DND-41 (cell line): Measurements from ENCODE around the gene SAP30L.

Experiments used
- ATAC-seq: fragments of 200-7000 bp; cut with Tn5 transposase; 3 replicates; pipeline ENCODE4 v1.9.1; 2021; ENCODE audit warnings: low read depth; ENCODE audit not compliant: insufficient read depth
- DNase-seq: peaks from one replicate; pipeline ENCODE4 v3.0.0-alpha.2; 2020
- H2AFZ ChIP-seq: 2 replicates; pipeline ENCODE4 v1.6.0; 2012; ENCODE audit warnings: low read depth, low read length
- H3K27ac ChIP-seq: 2 replicates; pipeline ENCODE4 v1.5.1; 2012; ENCODE audit warnings: low read length, inconsistent platforms
- H3K27me3 ChIP-seq: fragments of 200-600 bp; sonication (generic); 2 replicates; pipeline ENCODE4 v1.6.0; 2012; ENCODE audit warnings: low read length, mild to moderate bottlenecking, inconsistent platforms; ENCODE audit not compliant: insufficient read depth, poor library complexity
- H3K36me3 ChIP-seq: 2 replicates; pipeline ENCODE4 v1.5.1; 2012; ENCODE audit warnings: low read length, inconsistent platforms; ENCODE audit not compliant: insufficient read depth
- H3K4me1 ChIP-seq: 2 replicates; pipeline ENCODE4 v1.5.1; 2012; ENCODE audit warnings: mild to moderate bottlenecking, low read length; ENCODE audit not compliant: insufficient read depth
- H3K4me2 ChIP-seq: 2 replicates; pipeline ENCODE4 v1.6.0; 2012; ENCODE audit warnings: mild to moderate bottlenecking, moderate library complexity, low read length, inconsistent platforms; ENCODE audit not compliant: insufficient read depth
- H3K4me3 ChIP-seq, 2 experiments: fragments of 200-600 bp in 1 of 2; shearing (Covaris generic) in 1 of 2; 2 replicates each; pipeline ENCODE4 v1.5.1; 2012 to 2016; ENCODE audit warnings: inconsistent platforms in 2 of 2, low read length in 2 of 2, mild to moderate bottlenecking in 2 of 2, low read depth in 1 of 2, moderate library complexity in 1 of 2
- H3K79me2 ChIP-seq: 2 replicates; pipeline ENCODE4 v1.6.0; 2012; ENCODE audit warnings: low read length, inconsistent platforms; ENCODE audit not compliant: insufficient read depth
- H3K9ac ChIP-seq: 2 replicates; pipeline ENCODE4 v1.6.0; 2012; ENCODE audit warnings: low read depth, mild to moderate bottlenecking, inconsistent platforms, low read length, moderate library complexity
- H3K9me3 ChIP-seq: 2 replicates; pipeline ENCODE4 v1.5.1; 2012; ENCODE audit warnings: low read length, moderate library complexity, mild to moderate bottlenecking, inconsistent platforms; ENCODE audit not compliant: insufficient read depth, severe bottlenecking
- H4K20me1 ChIP-seq: 2 replicates; pipeline ENCODE4 v1.6.0; 2012; ENCODE audit warnings: low read length; ENCODE audit not compliant: insufficient read depth
- CTCF ChIP-seq: IDR thresholded peaks from 2 replicates; pipeline ENCODE4 v1.5.1; 2012; ENCODE audit warnings: borderline replicate concordance, low read length, moderate library complexity, mild to moderate bottlenecking; ENCODE audit not compliant: poor library complexity, severe bottlenecking; ENCODE audit errors: extremely low read depth
- EZH2 ChIP-seq: IDR thresholded peaks from 3 replicates; pipeline ENCODE4 v1.6.1; 2012; ENCODE audit warnings: borderline replicate concordance, low read depth, mild to moderate bottlenecking, moderate library complexity, low read length, inconsistent platforms; ENCODE audit not compliant: severe bottlenecking

Gene SAP30L

GRCh38 chr5:154412925-154413324 lies 32.9 kb upstream of the SAP30L start:
- H3K9ac ChIP-seq: no peak overlapping the region
- H3K27me3 ChIP-seq: no peaks in the 10 kb centered on the region
- DNase-seq (no peak), ATAC-seq (no peak)
- H3K27ac ChIP-seq: no peak overlapping the region
- no peaks in the 10 kb centered on the region for H3K4me1 ChIP-seq
- peaks cover 17% of the 10 kb centered on the region; the same call in 1 of the 2 replicates for H3K36me3 ChIP-seq
- H4K20me1 ChIP-seq: peaks cover 3% of the 10 kb centered on the region; the same call in 1 of the 2 replicates
- H2AFZ ChIP-seq: no peak overlapping the region
- TF ChIP-seq EZH2: no peak
- TF ChIP-seq CTCF: no peak
- H3K4me2 ChIP-seq: no peak overlapping the region
- H3K4me3 ChIP-seq: no peak overlapping the region
- no peaks in the 10 kb centered on the region for H3K9me3 ChIP-seq
- no peaks in the 10 kb centered on the region for H3K79me2 ChIP-seq

GRCh38 chr5:154415114-154415513 lies 30.7 kb upstream of the SAP30L start:
- H3K9me3 ChIP-seq: no peaks in the 10 kb centered on the region
- H3K79me2 ChIP-seq: no peaks in the 10 kb centered on the region
- no peak for DNase-seq
- ATAC-seq: no peak
- peaks cover 3% of the 10 kb centered on the region; the same call in 1 of the 2 replicates for H4K20me1 ChIP-seq
- H3K4me3 ChIP-seq: no peak overlapping the region
- H3K27ac ChIP-seq: no peak overlapping the region
- H3K36me3 ChIP-seq: peaks cover 26% of the 10 kb centered on the region; the same call in 1 of the 2 replicates
- H3K27me3 ChIP-seq: no peaks in the 10 kb centered on the region
- no peak overlapping the region for H2AFZ ChIP-seq
- no peak overlapping the region for H3K4me2 ChIP-seq
- H3K4me1 ChIP-seq: no peaks in the 10 kb centered on the region
- TF ChIP-seq EZH2: no peak
- no peak for TF ChIP-seq CTCF
- no peak overlapping the region for H3K9ac ChIP-seq

GRCh38 chr5:154418344-154418820 lies 27.4 kb upstream of the SAP30L start:
- TF ChIP-seq CTCF (no peak), EZH2 (no peak)
- Histone ChIP-seq H3K9me3 (no peaks in the 10 kb centered on the region), H3K4me1 (no peaks in the 10 kb centered on the region), H3K79me2 (no peaks in the 10 kb centered on the region), H3K4me2 (no peak overlapping the region), H4K20me1 (peaks cover 3% of the 10 kb centered on the region; the same call in 1 of the 2 replicates), H3K36me3 (peaks cover 27% of the 10 kb centered on the region; the same call in 1 of the 2 replicates), H3K27me3 (no peaks in the 10 kb centered on the region), H2AFZ (no peak overlapping the region), H3K4me3 (no peak overlapping the region), H3K9ac (no peak overlapping the region), H3K27ac (no peak overlapping the region)
- no peak for DNase-seq
- ATAC-seq: no peak

GRCh38 chr5:154419236-154419635 lies 26.6 kb upstream of the SAP30L start:
- Histone ChIP-seq H3K9me3 (no peaks in the 10 kb centered on the region), H3K9ac (no peak overlapping the region), H3K4me1 (no peaks in the 10 kb centered on the region), H4K20me1 (peaks cover 3% of the 10 kb centered on the region; the same call in 1 of the 2 replicates), H3K4me3 (no peak overlapping the region), H3K79me2 (no peaks in the 10 kb centered on the region), H3K36me3 (peaks cover 26% of the 10 kb centered on the region; the same call in 1 of the 2 replicates), H3K27me3 (no peaks in the 10 kb centered on the region), H2AFZ (no peak overlapping the region), H3K4me2 (no peak overlapping the region), H3K27ac (no peak overlapping the region)
- ATAC-seq (no peak), DNase-seq (no peak)
- TF ChIP-seq EZH2 (no peak), CTCF (no peak)
